BJ (cell line): Measurements from ENCODE around the gene MSN. TPM values are rescaled to one million over a fixed set of nuclear protein-coding genes. Genes with fewer than 3 reads are reported as not detected.
"Not testable (repeated sequence)": the region's sequence is repeated elsewhere in the genome, so short reads cannot be mapped to it uniquely, and the experiment has no call there.

Source experiments
- CTCF ChIA-PET: fragments of 350-600 bp; formaldehyde crosslinking; extraction: SDS; loops from one replicate; lab custom pipeline; 2021; ENCODE audit warnings: antibody characterized with exemption, inconsistent platforms; lab: Yijun Ruan, JAX
- POLR2A ChIA-PET: fragments of 300-600 bp; sonication (Branson Sonifier 250); formaldehyde crosslinking; extraction: SDS; loops from one replicate; lab custom pipeline; 2021; ENCODE audit warnings: antibody characterized with exemption; lab: Charles Lee
- DNase-seq: peaks from one replicate; pipeline ENCODE4 v3.0.0-alpha.2; 2011; ENCODE audit warnings: low read depth
- H3K27me3 ChIP-seq: 2 replicates; pipeline ENCODE4 v1.6.0; 2011; ENCODE audit warnings: low read length; ENCODE audit not compliant: control insufficient read depth, insufficient read depth
- H3K36me3 ChIP-seq: 2 replicates; pipeline ENCODE4 v1.5.1; 2011; ENCODE audit warnings: low read length; ENCODE audit not compliant: control insufficient read depth, insufficient read depth
- H3K4me3 ChIP-seq: 2 replicates; pipeline ENCODE4 v1.5.1; 2011; ENCODE audit warnings: low read depth, mild to moderate bottlenecking, control low read depth, low read length
- polyA plus RNA-seq: library from polyadenylated mRNA; depleted of rRNA; stranded (reverse); fragments of >200 nt; gene quantifications from 2 replicates; pipeline ENCODE4 v1.2.3, GENCODE V29; 2011
- TF ChIP-seq, protein P1 (sequence below): IDR thresholded peaks from 2 replicates; pipeline ENCODE4 v1.5.1; 2011; ENCODE audit warnings: low read depth, mild to moderate bottlenecking, control low read depth, inconsistent platforms, low read length, moderate library complexity; ENCODE audit not compliant: insufficient read depth

MSN gene
- polyA plus RNA-seq, 1 experiment, result 494 TPM

DNA sequence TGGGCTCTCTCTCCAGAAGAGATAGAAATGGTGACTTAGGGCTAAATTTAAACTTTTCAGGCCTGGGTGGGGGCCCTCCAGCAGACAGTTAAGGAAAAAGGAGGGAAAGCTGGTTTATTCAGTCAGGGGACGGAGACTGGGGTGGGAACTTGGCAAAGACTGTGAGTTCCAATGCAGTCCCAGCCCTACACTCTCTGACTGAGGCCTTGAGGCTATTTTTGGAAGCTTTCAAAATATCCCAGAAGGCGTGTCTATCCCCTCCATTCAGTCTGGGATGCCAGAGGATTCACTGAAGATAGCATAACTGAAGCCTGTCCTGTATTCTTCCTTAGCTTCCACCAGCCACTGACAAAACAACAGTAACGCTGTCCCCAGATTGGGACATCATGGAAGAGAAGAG lies 32.1 kb upstream of the MSN start:
- H3K36me3 ChIP-seq, result no peaks in the 10 kb centered on the region
- CTCF ChIA-PET, result interaction anchor here (1.0 kb wide), 1 partner anchor 61 kb away, joined by 4 read pairs; no protein-coding TSS in a partner anchor
- TF ChIP-seq, protein P1, sequence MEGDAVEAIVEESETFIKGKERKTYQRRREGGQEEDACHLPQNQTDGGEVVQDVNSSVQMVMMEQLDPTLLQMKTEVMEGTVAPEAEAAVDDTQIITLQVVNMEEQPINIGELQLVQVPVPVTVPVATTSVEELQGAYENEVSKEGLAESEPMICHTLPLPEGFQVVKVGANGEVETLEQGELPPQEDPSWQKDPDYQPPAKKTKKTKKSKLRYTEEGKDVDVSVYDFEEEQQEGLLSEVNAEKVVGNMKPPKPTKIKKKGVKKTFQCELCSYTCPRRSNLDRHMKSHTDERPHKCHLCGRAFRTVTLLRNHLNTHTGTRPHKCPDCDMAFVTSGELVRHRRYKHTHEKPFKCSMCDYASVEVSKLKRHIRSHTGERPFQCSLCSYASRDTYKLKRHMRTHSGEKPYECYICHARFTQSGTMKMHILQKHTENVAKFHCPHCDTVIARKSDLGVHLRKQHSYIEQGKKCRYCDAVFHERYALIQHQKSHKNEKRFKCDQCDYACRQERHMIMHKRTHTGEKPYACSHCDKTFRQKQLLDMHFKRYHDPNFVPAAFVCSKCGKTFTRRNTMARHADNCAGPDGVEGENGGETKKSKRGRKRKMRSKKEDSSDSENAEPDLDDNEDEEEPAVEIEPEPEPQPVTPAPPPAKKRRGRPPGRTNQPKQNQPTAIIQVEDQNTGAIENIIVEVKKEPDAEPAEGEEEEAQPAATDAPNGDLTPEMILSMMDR, result no peak
- H3K27me3 ChIP-seq, result no peaks in the 10 kb centered on the region
- DNase-seq, result peak; percentile 17
- no peak overlapping the region for H3K4me3 ChIP-seq
- POLR2A ChIA-PET, result no interaction called here

DNA sequence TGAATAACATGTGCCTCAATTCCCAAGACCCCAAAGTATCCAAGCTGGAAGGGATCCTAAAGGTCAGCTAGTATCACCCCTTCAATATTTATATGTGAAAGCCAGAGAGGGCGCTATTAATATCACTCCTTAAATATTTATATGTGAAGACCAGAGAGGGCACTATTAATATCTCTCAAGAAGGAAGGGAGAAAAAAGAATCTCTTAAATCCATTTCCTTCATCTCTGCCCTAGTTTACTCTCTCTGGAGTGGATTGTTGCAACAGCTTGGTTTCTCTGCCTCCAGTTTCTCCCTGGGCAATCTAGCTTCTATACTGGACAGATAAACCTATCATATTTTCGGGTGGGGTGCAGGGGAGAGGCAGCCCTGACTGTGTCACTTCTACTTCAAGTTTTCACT lies 31.6 kb upstream of the MSN start:
- DNase-seq, result no peak
- no peak overlapping the region for H3K4me3 ChIP-seq
- ChIA-PET CTCF (interaction anchor here (1.0 kb wide), 1 partner anchor 61 kb away, joined by 4 read pairs; no protein-coding TSS in a partner anchor), POLR2A (no interaction called here)
- H3K27me3 ChIP-seq, result no peaks in the 10 kb centered on the region
- H3K36me3 ChIP-seq, result no peaks in the 10 kb centered on the region
- TF ChIP-seq, protein P1, result no peak

DNA sequence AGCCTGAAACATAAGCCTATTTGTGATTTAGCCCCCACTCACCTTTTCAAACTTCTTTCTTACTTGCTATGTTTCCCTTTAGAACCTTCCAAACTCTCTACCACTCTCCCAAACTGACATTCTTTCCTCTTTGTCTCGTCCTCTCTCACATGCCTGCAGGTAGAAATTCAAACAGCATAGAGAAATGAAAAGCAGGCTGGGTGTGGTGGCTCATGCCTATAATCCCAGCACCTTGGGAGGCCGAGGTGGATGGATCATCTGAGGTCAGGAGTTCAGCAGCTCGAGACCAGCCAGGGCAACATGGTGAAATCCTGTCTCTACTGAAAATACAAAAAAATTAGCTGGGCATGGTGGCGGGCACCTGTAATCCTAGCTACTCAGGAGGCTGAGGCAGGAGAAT lies 31.2 kb upstream of the MSN start:
- POLR2A ChIA-PET, H3K4me3 ChIP-seq, H3K27me3 ChIP-seq, H3K36me3 ChIP-seq, DNase-seq: not testable (repeated sequence)
- CTCF ChIA-PET, result interaction anchor here (1.0 kb wide), 1 partner anchor 60 kb away, joined by 4 read pairs; no protein-coding TSS in a partner anchor

DNA sequence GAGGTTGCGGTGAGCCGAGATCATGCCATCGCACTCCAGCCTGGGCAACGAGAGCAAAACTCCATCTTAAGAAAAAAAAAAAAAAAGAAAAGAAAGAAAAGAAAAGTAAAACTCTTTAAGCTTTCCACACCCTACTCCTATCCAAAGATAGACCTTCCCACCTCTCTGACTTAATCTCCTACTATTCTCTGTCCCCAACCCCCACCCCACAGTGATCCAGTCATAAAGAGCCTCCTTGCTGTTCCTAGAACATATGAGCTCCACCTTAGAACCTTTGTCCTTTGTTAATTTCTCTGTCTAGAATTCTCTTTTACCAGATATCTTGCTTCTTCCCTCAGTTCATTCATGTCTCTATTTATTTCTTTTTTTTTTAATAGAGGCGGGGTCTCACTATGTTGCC lies 30.1 kb upstream of the MSN start:
- Histone ChIP-seq H3K36me3 (no peaks in the 10 kb centered on the region), H3K4me3 (no peak overlapping the region), H3K27me3 (no peaks in the 10 kb centered on the region)
- no peak for DNase-seq
- CTCF ChIA-PET, result no interaction called here
- TF ChIP-seq, protein P1, result no peak
- POLR2A ChIA-PET, result no interaction called here

DNA sequence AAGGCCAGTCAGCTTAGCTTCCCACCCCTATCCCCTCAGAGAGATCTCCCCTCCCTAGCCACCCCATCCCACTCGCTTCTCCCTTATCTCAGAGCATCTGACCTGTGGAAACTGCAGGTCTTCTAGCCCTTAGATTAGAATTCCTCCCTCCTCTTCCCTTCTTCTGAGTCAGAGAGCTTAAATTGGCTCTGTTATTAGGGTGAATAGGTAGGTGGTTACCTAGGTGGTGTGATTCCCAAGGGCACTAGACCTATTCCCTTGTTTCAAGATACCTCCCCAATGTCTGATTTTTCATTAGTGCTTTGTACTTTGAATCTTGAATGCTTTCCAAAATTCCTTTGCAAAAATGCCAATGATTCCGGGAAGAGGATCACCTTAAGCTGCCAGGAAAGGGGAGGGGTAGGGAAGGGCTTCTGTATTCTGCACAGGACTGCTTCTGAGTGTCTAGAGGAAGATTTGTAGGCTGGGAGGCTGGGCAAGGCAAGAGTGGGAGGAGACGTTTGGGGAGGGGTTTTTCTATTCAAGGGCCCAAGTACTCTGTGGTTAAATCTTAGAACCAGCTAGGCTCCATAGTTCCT lies 24.5 kb upstream of the MSN start:
- DNase-seq, result no peak
- ChIA-PET CTCF (interaction anchor here (0.5 kb wide), 1 partner anchor 32 kb away, joined by 3 read pairs; no protein-coding TSS in a partner anchor), POLR2A (no interaction called here)
- Histone ChIP-seq H3K36me3 (no peaks in the 10 kb centered on the region), H3K27me3 (no peaks in the 10 kb centered on the region), H3K4me3 (no peak overlapping the region)
- TF ChIP-seq, protein P1, result no peak
